HL-60/S4 treated with retinoic acid at 250 ng/mL for 4 days and 3 days (cell line): ENCODE data around the gene DGKI.

Experiments
- in situ Hi-C: fragments of 300-500 bp; cut with MboI; formaldehyde crosslinking; loops from 2 replicates; pipeline ENCODE4 v1.7.0; 2022; ENCODE audit warnings: low sequenced_read_pairs

DGKI gene

DNA sequence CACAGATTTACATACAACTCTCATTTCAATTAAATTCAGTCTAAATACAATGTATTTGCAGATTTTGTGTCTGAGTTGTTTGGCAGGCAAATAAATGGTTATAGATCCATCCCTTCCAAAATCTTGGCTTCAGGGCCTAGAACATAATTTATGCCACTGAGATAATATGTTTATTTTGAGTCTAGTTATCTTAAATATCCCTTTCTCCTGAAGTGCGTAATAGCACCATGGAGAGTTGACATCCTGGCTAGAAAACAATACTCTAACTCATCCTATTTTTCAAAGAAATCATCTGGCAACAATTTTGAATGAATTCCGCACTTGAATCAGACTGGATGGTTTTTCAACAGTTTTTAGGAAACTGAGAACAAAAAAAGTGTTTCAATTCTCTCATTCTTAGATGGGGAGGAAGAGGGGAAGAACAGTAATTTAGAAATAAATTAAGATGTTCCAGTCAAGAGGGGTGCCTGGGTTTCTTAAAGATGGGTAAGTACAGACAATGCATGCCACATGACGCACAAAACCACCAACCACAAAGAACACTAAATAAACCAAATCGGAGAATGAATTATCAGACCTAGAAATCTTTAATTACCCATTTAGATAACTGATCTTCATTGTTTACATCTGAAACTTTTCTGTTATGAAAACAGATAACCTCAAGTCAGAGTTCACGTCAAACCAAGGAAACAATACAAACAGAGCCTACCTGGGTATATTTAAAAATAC is 274.6 kb downstream of the DGKI start:
- in situ Hi-C loops, result no loop called here

DNA sequence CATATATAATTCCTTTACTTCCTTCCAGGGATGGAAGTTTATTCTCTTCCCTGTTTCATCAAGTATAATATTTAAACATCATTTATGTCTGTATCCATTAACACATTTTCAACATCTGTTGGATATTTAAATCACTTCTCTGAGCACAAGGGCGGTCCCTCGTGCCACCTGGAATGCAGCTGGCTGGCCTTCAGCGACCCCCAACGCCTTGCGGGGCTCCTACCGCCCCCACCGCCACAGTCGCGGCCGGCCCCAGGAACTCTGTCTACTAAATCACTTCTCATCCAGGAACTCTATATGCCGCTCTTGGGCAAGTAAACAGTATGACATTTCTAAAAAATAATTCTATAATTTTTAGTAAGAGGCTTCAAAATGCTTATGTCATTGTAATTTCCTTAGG is 282.1 kb downstream of the DGKI start:
- in situ Hi-C loops, result no loop called here

DNA sequence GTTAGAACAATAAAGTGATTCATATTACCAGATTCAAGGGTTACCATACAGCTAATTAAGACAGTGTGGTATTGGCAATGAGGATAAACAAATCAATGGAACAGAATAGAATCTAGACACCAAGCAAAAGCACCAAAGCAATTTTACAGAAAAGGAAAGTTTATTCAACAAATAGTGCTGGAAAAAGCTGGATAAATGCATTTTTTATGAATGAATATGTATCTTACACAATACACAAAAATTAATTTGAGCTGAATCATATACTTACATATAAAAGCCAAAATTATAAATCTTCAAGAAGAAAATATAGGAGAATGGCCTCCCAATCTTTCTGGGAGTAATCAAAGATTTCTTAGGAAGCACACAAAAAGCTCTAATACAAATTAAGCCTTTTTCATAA is 282.8 kb downstream of the DGKI start:
- in situ Hi-C loops, result no loop called here

DNA sequence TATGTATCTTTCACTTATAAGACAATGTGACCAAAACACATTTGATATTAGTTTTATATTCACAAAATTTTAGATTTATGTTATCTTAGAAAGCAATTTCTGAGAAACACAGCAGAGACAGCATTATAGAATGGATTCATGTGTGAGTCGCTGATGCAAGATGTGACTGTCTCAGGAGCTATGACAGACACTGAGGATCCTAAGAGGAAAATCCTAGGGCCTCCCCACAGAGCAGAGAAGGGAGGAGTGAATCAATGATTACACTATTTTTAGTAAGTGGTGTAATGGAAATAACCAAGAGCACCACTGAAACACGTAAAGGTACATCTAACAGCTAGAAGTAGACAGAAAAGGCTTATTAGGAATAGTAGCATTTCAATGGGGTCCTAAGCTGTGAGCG is 299.3 kb downstream of the DGKI start:
- in situ Hi-C loops, result no loop called here

DNA sequence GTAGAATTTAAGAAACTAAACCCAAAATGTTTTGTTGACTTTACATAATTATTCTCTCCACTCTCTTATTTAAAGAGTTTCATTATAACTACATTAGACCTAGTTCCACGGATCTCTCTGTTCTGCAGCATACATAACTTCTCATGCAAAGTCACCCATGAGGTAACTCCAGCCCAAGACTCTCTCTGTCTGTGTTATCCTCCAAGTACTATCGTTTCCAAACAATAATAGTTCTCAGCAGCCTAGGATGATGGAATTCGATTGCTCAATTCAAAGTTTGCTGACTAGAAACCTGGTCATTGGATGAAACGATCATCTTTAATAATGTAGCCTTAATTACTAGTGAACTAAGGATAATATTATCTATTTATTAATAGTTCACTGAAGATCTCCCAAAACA is 300.1 kb downstream of the DGKI start:
- in situ Hi-C loops, result no loop called here

DNA sequence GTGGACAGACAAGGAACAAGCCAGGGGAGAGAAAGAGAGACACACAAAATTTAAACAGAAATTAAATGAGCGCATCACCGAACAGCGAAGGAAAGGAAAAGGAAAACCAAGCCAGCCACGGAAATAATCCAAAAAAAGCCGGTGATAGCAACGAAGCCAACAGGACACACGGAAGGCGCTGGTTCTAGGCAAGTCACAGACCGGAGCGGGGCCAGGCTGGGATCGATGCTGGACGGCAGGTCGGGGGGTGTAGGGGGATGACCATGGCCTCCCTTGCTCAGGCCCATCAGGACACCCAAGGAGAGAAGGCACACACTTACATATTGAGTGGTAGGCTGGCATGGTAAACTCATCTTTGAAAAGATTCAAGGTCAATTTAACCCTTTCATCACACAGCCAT is 300.8 kb downstream of the DGKI start:
- in situ Hi-C loops, result no loop called here

DNA sequence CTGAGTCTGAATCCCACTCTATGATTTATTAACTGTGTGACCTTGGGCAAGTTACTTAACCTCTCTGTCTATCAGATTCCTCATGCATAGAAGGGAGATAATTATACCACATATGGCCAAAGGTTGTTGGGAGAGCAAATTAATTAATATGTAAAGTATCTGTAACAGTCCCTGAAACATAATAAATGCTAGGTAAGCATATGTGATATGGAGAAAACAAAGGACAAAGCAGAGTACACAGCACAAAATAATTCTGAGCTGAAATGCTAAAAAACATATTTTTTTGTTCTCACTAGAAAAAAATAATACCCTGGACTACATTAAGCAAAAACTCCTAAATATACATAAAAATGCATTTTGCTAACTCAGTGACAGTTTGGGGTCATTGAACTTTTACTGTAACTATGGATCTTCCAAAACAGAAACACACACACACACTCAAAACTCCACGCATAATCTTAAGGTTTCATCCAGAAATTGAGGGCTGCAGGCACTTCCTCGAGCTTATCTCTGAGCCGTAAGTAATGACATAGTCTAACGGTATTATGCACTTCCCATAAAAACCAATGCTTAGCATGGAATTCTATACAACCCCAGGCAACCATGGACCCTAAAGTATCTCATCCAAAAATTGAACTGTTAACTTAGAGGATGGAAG is 301.6 kb downstream of the DGKI start:
- in situ Hi-C loops, result no loop called here

DNA sequence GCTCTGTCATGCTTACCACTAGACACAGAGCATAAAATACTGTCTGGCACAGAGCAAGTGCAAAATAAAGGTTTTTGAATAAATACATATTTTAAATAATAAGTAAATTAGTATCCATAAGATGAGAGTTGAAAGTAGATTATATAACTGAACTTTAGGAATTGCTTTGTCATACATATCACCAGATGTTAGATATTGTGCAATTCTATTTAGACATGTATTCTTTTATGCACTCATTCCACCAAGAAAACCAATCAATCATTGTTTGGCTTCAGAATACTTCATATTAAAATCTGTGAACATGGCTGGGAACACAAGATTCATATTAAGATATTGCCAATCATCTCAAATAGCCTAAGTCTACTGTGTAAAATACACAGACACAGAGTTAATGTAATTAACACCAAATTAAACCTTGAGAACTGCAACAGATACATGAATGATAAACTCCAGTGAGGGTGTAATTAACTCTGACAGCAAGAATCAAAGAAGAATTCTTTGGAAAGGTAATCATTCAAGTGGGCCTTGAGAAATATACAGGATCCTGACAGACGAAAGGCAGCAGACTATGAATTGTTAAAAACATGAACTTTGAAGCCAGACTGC is 302.2 kb downstream of the DGKI start:
- in situ Hi-C loops, result no loop called here

DNA sequence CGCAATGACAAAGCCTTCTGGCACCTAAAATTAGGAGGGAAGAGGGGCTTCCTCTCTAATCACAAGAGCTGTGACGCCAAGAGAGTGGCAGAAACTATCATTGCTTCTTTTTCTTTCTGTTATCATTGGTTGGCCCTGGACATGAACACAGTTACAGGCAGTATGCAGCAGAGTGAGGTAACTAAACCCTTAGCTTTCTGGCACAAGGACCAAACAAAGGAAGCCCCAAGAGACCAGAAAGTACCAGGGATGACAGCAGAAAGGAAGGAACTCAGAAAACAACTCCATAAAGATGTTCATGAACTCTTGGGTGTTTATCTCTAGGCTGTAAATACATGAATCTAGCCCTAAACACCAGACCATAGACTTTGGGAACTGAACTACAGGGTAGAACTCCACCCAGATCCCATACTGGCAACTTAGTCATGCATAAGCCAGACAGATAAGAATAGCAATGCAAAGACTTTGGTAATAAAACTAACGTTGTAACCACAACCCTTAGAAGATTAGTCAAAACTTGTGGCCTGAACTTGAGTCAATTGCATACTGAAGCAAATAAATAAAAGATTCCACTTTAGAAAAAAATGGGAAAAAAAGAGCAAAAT is 307.6 kb downstream of the DGKI start:
- in situ Hi-C loops, result no loop called here

DNA sequence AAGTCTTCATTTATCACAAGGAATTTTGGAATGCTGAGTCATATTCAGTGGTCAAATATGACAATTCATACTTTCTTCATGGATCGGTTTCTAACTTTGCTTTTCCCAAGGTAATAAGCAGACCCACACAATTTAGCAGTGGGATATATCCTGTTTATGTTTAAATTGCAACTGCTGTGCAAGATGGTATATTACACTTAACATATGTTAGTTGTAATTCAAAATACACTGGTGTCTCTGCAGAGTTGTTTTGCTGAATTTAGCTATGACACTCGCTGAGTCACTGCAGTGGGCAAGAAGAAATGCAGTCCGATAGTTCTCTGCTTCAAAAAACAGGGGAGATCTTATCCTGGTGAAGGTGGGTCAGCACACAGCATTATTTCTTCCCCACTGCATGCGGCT is 308.4 kb downstream of the DGKI start:
- in situ Hi-C loops, result no loop called here

DNA sequence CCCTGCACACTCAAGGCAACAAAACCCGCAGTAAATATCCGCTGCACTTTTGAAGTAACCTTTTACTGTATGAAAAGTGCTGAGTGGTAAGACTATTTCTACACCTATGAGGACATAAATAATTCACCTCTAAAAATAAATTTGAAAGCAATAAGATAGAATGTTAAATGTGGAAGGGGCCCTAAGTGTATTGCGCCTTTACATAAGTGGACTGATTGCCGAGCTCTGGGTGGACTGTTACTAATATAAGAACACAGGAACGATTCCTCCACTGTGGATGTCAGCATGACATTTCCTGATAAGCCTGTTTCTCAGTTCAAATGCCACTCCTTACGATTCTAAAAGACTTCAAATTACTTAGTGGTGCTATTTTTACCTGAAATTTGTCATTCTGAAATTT is 311.2 kb downstream of the DGKI start:
- in situ Hi-C loops, result no loop called here

DNA sequence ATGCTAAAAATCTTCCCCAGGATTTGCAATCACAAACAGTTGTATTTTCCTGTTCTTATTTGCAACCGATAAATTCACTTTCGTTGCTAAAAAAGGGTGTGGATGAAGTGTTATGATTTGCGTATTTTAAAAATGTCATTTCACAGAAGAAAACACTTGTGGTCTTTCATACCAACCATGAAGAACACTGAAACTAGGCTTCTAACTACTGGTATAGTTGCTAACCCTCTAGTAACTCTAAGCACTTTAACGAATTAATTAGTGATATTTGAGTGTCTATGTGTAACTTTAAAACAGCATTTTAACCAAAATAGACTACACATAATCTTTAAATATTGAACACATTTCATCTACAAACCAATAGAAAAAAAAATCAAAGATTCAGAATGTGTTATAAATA is 315.1 kb downstream of the DGKI start:
- in situ Hi-C loops, result no loop called here

DNA sequence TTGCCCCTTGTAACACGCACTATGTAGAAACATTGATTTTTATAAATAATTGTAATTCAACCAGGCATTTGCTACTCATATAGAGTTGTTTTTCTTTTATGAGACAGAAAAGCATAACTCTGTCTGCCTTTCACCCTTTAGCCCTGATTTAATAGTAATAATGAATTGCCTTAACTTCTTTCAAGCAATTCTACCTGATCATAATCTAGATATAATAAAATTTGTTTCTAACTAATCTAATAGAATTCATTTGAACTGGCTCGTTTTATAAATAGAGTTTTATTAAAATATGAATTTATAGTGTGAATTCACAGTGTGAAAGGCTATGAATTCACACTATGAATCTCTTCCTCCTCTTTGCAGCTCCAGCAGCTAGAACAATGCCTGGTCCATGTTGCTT is 319.1 kb downstream of the DGKI start:
- in situ Hi-C loops, result no loop called here

DNA sequence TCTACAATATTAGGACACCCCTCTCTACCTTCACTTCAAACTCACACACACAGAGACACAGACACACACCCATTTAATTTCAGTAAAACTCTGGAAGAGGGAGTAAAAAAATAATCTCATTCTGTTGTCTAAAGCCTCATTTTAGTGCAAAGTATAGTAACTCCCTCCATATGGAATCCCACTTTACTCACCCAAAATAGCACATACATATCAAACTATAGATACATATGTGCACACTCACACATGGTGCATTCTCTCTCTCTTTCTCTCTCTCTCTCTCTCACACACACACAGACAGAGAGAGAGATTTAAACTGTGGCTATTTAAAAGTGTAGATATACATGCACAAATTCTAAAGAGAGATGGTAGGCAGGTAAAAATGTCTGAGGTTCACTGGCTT is 323.6 kb downstream of the DGKI start:
- in situ Hi-C loops, result no loop called here

DNA sequence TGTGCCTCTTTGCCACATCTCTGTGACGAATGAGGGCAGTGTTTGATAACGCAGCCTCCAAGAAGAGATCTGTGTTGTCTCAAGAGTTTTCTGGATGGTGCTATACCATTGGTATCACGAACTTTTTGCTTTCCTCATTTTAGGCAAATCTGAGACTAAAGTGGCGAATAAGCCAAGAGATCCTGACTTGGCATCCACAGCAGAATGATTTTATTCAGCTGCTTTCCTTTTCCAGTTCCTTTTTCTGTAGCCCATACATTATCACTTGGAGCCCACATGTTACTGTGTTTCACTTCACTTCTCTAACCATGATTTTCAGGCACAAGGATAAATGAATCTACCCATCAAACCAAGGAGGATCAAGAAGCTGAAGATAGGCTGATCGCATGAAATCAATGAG is 325.3 kb downstream of the DGKI start:
- in situ Hi-C loops, result no loop called here

DNA sequence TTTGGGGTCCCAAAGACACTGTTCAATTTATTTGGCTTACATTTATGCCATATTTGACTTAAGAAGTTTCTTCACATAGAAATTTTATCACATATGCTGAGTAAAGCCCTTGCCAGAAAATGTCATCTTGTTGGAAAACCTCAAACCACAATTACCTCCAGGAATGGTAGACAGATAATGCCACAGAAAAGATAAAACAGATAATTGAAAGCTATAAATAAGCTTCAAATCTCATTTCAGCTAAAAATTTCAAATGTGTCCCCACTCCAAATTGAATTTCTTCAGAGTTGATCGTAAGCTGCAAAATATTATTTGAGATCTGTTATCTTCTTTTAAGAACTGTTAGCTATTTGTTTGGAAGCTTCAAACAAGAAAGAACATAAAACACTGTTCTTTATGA is 326.8 kb downstream of the DGKI start:
- in situ Hi-C loops, result no loop called here

DNA sequence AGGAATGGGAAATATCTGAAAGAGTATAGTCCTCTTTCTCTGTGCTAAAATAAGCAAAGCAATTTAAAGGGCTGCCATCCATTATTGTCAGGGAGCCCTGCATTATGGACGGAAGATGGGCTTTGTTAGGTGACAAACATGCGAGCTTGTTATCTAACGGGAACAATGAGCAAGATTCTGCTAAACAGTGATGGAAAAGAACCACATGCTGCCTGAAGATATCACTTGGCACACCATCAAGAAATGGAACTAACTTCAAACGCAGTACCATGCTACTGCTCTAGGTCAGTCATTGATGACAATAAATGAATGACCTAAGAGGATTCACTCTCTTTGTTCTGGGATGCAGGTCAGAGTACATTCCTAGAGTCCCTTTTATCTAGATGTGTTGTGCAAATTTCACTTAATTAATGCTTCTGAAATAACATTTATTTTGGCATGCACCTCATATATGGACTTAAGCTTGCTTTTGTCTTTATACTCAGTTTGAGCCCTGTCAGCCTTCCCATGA is 327.5 kb downstream of the DGKI start:
- in situ Hi-C loops, result no loop called here

DNA sequence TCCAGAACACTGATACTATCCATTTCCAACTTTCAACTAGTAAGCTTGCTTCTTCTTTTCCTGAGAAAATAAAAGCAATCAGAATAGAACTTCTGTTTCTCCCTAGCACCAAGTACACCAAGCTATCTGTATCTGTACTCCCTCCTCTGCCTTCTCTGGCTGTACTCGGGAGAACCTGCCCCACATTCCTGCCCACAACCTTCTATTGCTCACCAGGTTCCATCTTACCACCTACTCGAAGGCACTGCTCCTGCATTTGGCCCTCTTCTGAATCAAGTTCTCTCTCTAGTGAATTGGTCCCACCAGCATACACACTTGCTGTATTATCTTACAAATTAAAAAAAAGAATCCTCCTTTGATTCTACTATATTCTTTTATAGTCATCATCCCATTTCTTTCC is 333.7 kb downstream of the DGKI start:
- in situ Hi-C loops, result no loop called here

DNA sequence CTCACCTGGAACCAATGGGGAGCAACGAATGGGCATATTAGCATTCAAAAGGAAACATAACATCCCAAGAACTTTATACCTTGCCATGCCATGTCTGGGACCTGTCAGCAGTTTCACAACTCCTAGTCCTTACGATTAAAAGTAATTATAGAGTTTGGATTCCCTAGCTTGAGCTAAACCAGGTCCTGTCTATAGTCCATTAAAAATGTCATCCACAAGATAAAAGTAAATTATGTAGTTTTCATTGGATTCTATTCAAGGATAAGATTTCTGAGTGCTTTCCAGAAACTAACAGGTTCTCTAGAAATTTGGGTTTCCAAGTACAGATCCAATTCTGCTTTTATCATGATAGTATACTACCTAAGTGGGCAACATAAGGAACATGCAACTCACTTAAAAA is 339.7 kb downstream of the DGKI start:
- in situ Hi-C loops, result no loop called here

DNA sequence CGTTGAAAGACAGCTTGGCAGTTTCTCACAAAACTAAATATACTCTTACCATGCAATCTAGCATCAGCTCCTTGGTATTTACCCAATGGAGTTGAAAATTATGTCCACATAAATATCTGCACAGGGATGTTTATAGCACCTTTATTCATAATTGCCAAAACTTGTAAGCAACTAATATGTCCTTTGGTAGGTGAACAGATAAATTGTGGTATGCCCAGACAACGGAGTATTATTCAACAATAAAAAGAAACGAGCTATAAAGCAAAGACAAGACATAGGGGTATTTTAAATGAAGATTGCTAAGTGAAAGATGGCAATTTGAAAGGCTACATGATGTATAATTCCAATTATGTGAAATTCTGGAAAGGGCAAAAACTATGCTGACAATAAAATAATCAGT is 340.7 kb downstream of the DGKI start:
- in situ Hi-C loops, result no loop called here

DNA sequence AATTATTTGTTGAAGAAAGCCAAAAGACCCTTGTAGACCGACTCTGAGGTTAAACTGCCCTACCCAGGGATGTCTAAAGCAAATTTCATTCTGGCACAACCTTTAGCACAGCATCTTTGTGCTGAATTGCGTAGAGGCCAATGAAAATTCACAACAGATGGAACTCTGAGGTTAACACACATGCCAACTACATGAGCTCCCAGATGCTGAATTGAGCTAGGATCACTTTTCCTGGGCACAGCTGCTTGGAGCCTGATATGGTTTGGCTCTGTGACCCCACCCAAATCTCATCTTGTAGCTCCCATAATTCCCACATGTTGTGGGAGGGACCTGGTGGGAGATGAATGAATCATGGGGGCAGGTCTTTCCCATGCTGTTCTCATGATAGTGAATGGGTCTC is 345.2 kb downstream of the DGKI start:
- in situ Hi-C loops, result no loop called here

DNA sequence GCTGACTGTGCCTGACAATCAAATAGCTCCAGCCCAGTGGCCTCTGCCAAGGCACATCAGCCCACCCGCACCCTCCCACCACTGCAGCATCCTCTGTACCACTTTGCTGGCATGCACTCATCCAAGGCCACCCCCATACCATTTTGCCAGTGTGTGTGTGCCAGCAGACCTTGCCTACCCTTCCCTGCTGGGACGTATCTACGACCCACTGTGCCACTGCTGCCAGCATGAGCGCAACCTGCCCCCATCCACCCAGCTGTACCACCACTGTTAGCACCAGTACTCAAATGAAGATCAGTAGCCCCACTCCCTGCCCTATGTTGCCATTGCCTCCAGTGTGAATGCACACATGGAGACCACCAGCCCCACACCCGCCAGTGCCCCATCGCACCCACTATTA is 353.9 kb downstream of the DGKI start:
- in situ Hi-C loops, result no loop called here
